Loucy (cell line): Measurements from ENCODE around the gene C8A.

ENCODE experiments used
- CTCF ChIP-seq: fragments of 200-600 bp; sonication (generic); conservative IDR thresholded peaks from 2 replicates; pipeline ENCODE4 v1.5.1; 2014; ENCODE audit warnings: mild to moderate bottlenecking, antibody characterized with exemption, low read length
- EZH2phosphoT487 ChIP-seq: fragments of 200-600 bp; IDR thresholded peaks from 2 replicates; pipeline ENCODE4 v1.6.1; 2018; ENCODE audit warnings: antibody characterized with exemption, mild to moderate bottlenecking, moderate library complexity, borderline replicate concordance

- TF ChIP-seq CTCF = no peak
- TF ChIP-seq EZH2phosphoT487 = no peak
Observed at GRCh38 chr1:56916630-56917029, 62.0 kb downstream of the C8A start.
